HG02571 (cell line): ENCODE data around the gene KLHL14.

Source experiments
- ATAC-seq: cut with Tn5 transposase; IDR thresholded peaks from one replicate; pipeline ENCODE4 v1.9.1; 2021; ENCODE audit warnings: mild to moderate bottlenecking, moderate library complexity; ENCODE audit not compliant: unreplicated experiment

KLHL14 gene

GRCh38 chr18:32730068-32730467 is 42.8 kb downstream of the KLHL14 start:
- no peak for ATAC-seq

GRCh38 chr18:32724071-32724749 is 48.6 kb downstream of the KLHL14 start:
- ATAC-seq = no peak

- no peak for ATAC-seq
These were observed 50.5 kb downstream of the KLHL14 start for GRCh38 chr18:32722279-32722678.

- ATAC-seq = no peak
These were observed 55.7 kb downstream of the KLHL14 start for GRCh38 chr18:32717126-32717525.

- ATAC-seq = peak; percentile 88
These were observed 58.2 kb downstream of the KLHL14 start for GRCh38 chr18:32714571-32715148.

GRCh38 chr18:32712860-32713259 is 60.0 kb downstream of the KLHL14 start:
- ATAC-seq = no peak

GRCh38 chr18:32711862-32712261 is 61.0 kb downstream of the KLHL14 start:
- no peak for ATAC-seq

GRCh38 chr18:32707586-32707985 is 65.2 kb downstream of the KLHL14 start:
- ATAC-seq = no peak

- ATAC-seq = no peak
These were observed 65.7 kb downstream of the KLHL14 start for GRCh38 chr18:32707147-32707546.

GRCh38 chr18:32701313-32701712 is 71.5 kb downstream of the KLHL14 start:
- no peak for ATAC-seq

GRCh38 chr18:32698153-32698552 is 74.7 kb downstream of the KLHL14 start:
- ATAC-seq = no peak

GRCh38 chr18:32696376-32696775 is 76.4 kb downstream of the KLHL14 start:
- ATAC-seq = no peak

- no peak for ATAC-seq
These were observed 77.3 kb downstream of the KLHL14 start for GRCh38 chr18:32695534-32695933.

- ATAC-seq = no peak
These were observed 84.0 kb downstream of the KLHL14 start for GRCh38 chr18:32688821-32689220.

GRCh38 chr18:32684940-32685339 is 87.9 kb downstream of the KLHL14 start:
- no peak for ATAC-seq

GRCh38 chr18:32684096-32684495 is 88.7 kb downstream of the KLHL14 start:
- no peak for ATAC-seq

GRCh38 chr18:32683044-32683443 is 89.8 kb downstream of the KLHL14 start:
- no peak for ATAC-seq

GRCh38 chr18:32677578-32677977 is 95.2 kb downstream of the KLHL14 start:
- no peak for ATAC-seq

GRCh38 chr18:32674491-32674890 is 98.3 kb downstream of the KLHL14 start:
- ATAC-seq = no peak

GRCh38 chr18:32672398-32672797 is 100.4 kb downstream of the KLHL14 start:
- ATAC-seq = no peak

GRCh38 chr18:32670727-32671126 is 102.1 kb downstream of the KLHL14 start:
- ATAC-seq = no peak

GRCh38 chr18:32669549-32670165 is 103.2 kb downstream of the KLHL14 start:
- no peak for ATAC-seq
